HS-27A (cell line): ENCODE data around the gene PEX11B.
A peak's percentile ranks its signal among the peaks of the same experiment; 100 is the strongest.
"Not testable (repeated sequence)": the region's sequence is repeated elsewhere in the genome, so short reads cannot be mapped to it uniquely, and the experiment has no call there.

Experiments
- DNase-seq: peaks from one replicate; pipeline ENCODE4 v3.0.0-alpha.2; 2012; ENCODE audit warnings: low read depth, missing footprints

Gene PEX11B

GRCh38 chr1:145952903-145953302, 34.4 kb upstream of the PEX11B start:
- DNase-seq, result no peak

- DNase-seq, result no peak
These were observed 33.0 kb upstream of the PEX11B start for GRCh38 chr1:145951526-145951925.

GRCh38 chr1:145949219-145949618, 30.7 kb upstream of the PEX11B start:
- DNase-seq, result no peak

GRCh38 chr1:145947551-145947950, 29.0 kb upstream of the PEX11B start:
- no peak for DNase-seq

DNA sequence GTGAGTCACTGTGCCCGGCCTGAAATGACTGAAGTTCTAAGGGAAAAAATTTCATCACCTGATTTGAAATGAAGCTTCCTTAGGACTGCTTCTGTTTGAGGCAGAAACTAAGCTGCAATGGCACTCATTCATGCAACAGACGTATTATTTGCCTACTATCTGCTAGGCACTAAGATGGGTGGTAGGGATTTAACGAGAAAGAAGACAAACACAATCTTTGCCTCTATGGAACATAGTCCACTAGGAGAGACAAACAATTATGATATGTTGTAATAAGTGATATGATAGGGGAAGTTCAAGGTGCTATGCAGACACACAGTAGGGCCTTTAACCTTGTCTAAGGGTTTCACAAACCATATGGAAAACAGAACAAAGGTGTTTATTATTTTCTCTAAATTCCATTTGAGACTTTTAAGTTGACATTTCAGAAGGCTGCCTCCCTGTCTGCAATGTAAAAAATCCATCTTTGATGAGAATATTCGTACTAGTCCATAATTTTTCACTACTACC, 28.0 kb upstream of the PEX11B start:
- DNase-seq, result no peak

GRCh38 chr1:145944532-145944931, 26.0 kb upstream of the PEX11B start:
- DNase-seq, result no peak

DNA sequence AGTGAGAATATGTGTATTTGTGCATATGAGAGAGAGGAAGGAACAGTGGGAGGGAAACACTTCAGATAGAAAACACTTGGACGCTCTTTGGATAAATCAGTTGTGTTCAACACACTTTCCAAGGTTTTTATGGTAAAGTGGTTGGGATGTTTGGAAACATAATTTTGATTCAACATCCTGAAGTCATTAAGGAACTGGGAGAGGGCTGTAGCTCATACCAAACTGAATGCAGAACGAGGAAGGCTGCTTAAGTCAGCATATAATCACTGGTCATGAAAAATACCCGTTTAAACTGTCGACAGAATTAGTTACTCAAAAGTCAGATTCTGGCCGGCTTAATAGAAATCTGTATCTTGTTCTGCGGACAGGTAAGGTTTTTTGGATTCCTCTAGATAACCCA, 24.4 kb upstream of the PEX11B start:
- no peak for DNase-seq

DNA sequence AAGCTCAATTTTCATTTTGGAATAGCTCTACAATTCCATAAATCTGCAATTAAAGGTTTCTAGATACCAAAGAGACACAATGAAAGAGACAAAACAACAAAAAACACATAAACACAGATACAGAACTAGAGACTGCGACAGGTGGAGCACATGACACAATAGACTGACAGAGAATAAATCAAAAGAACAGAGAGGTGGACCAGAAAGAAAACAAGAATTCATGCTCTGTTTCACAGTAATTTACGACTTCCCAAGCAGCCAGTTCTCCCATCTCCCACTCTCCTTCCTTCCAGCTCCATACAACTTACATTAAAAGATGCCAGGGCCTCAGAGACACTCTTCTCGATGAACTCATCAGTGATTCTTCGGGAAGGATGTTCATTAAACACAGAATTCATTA, 23.9 kb upstream of the PEX11B start:
- no peak for DNase-seq

DNA sequence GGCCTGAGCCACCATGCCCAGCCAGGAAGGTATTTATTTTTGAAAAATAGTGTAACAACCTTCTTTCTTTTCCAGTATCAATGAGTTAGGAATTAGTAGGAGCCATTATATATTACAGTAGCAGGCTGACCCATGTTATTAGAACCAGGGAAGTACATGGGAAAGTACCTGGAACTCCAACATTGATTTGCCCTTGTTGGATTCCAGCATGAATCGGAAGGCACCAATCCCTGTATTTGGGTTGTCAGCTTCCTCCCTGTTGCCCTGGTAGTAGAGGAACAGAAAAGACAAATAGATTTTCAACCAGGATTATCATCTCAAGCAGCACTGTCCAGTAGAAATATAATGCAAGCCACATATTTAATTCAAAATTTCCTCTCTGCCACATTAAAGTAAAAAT, 18.9 kb upstream of the PEX11B start:
- no peak for DNase-seq

DNA sequence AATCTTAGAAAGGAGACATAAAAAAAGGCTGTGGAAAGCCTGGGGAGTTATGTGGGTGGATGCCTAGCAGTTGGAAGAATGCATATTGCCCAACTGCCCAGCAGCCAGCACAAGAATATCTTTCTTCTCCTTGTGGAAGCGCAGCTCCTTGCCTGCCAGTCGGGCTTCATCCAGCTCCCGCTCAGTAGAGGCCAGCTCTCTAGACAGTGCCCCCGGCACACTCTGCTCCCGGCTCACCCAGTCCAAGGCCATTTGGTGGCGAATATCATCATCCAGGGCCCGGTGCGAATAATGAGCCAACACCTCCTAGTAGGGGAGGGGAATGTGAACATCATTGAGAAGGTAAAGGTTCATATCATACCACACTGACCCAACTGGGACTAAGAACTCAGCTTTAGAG, 17.7 kb upstream of the PEX11B start:
- no peak for DNase-seq

DNA sequence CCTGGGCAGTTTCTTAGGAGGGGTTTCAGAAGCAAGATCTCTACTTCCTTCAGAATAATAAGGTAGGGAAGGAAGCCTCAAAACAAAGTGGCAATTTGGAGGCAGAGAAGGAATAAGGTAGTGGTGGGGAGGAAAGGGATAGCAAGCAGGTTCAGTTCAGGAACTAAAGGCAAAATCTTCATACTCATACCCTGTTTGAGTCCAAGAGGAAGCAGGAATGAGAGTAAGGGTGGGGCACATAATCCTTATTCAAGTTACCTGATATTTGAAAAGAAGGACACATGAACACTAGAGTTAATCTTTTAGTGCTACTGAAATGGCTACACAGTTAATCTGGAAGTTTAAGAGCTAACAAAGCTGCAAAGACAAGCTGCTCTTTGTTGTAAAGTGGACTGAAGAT, 17.2 kb upstream of the PEX11B start:
- DNase-seq, result no peak

- DNase-seq, result not testable (repeated sequence)
These were observed 14.0 kb upstream of the PEX11B start for GRCh38 chr1:145932522-145933009.

GRCh38 chr1:145927916-145928643, 9.6 kb upstream of the PEX11B start:
- no peak for DNase-seq

- DNase-seq, result peak; percentile 96
These were observed 8.8 kb upstream of the PEX11B start, which contains the start of gene RBM8A for GRCh38 chr1:145927063-145927886. TSS of gene RBM8A (minus strand) at chr1:145927484. CDS start at chr1:145927426, 58 bp downstream.

DNA sequence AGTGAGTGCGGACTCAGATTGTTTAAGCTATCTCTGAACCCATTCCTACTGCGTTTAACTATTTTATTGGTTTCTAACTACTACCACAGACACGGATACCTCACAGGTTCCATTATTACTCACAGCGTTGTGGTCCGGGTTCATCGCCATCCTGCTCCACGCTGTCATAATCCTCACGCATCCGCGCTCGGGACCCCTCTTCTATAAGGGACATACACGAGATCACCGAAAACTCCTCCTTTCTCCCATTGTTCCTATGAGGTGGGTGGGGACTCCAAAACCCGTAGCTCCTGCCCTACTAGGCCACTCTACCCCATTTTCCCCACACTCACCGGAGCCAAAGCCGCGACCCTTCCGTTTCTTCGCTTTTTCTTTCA, 8.2 kb upstream of the PEX11B start:
- no peak for DNase-seq

GRCh38 chr1:145922266-145922665, 3.7 kb upstream of the PEX11B start:
- DNase-seq, result no peak

GRCh38 chr1:145920297-145920696, 1.8 kb upstream of the PEX11B start:
- not testable (repeated sequence) for DNase-seq

DNA sequence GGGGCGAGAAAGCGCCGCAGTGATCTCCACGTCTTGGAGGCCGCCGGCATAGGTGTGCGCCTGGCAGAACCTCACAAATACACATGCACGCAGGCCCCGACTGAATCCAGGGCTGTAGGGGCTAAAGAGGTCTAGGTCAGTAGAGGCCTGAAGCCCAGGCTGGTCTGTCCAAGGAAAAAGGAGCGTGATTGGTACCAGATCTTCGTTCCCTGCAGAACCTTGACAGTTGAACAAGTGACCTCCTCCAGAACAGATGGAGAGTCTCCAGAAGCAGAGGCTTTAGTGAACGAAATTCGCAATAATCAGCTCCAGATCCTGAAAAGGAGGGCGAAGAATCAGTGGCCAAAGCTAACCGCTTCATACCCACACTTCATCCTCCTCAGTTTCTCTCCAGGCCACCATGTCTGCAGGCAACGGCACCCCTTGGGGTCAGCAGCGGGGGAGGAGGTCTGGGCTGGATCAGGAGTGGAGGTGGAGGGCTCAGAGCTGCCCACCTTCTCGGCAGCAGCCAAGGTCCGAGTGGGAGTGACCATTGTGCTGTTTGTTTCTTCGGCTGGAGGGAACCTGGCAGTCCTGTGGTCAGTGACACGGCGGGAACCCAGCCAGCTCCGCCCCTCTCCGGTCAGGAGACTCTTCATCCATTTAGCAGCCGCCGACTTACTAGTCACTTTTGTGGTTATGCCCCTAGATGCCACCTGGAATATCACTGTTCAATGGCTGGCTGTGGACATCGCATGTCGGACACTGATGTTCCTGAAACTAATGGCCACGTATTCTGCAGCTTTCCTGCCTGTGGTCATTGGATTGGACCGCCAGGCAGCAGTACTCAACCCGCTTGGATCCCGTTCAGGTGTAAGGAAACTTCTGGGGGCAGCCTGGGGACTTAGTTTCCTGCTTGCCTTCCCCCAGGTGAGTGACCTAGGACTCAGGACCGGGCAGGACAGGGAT, 749 bp upstream of the PEX11B start:
- peak; percentile 17 for DNase-seq

DNA sequence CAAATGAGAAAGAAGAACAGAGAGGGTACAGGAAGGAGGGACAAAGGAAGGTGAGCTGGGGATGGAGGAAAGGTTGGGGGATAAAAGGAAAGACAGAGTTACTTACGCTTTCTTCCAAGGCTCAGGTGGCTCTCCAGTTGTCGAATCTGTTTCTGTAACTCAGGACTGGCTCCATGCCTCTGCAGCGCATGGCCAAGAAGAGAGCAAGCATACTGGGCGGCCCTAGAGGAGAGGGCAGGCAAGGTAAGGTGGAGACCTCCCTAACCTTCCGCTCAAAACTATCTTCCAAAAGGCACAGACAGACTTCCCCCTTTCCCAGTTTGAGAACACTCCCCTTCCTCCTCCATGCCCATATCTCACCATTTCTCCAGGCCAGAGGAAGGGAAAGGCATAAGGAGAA, 922 bp downstream of the PEX11B start:
- DNase-seq, result no peak

- DNase-seq, result no peak
These were observed 1.8 kb downstream of the PEX11B start for GRCh38 chr1:145916745-145917144.

DNA sequence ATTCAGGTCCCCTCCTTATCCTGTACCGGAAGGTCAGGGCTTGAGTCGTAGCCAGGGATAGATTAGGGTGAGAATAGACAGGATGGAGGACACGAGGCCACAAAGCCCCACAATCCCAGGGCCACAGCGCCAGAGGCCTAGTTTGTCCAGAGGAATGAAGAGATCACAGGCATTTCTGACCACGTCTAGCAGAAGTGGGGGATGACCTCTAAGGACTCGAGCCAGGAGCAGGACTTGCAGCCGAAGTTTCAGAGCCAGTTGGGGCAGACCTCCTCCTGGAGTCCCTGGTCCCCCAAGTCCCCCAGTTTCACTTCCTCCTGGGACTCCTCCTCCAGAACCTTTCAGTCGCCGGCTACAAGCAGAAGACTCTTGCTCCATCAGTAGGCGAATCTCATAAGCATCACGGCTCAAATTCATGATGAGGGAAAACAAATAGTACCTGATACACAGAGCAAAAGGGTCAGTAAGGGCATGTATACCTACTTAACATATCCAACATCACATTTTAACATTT, 6.3 kb downstream of the PEX11B start:
- DNase-seq, result no peak

GRCh38 chr1:145908653-145909052, 9.9 kb downstream of the PEX11B start:
- no peak for DNase-seq
